WTC11 (cell line): ENCODE measurements around the gene PICK1. TPM values are rescaled to one million over a fixed set of nuclear protein-coding genes. Genes with fewer than 3 reads are reported as not detected.

ENCODE experiments used
- ATAC-seq: fragments of 200-7000 bp; cut with Tn5 transposase; 2 replicates; pipeline ENCODE4 v1.10.0; 2021; ENCODE audit warnings: mild to moderate bottlenecking, moderate library complexity
- CTCF ChIA-PET: fragments of 300-600 bp; sonication (Branson Sonifier 250); formaldehyde crosslinking; loops from one replicate; lab custom pipeline; 2021; ENCODE audit warnings: antibody characterized with exemption; lab: Charles Lee
- POLR2A ChIA-PET: fragments of 350-600 bp; sonication (Branson Sonifier 250); formaldehyde crosslinking; loops from one replicate; lab custom pipeline; 2021; ENCODE audit warnings: antibody characterized with exemption; lab: Charles Lee
- DNase-seq: peaks from one replicate; pipeline ENCODE4 v3.0.0; 2021; ENCODE audit warnings: low spot score
- H3K27ac Mint-ChIP-seq: 2 replicates; pipeline ENCODE4 v1.8.0; 2021; ENCODE audit warnings: mixed read lengths
- H3K27me3 Mint-ChIP-seq: 2 replicates; pipeline ENCODE4 v1.8.0; 2021; ENCODE audit warnings: low read depth, mild to moderate bottlenecking, moderate library complexity, mixed read lengths
- H3K36me3 Mint-ChIP-seq: 2 replicates; pipeline ENCODE4 v1.8.0; 2021; ENCODE audit warnings: mixed read lengths
- H3K4me1 Mint-ChIP-seq: 2 replicates; pipeline ENCODE4 v1.8.0; 2022; ENCODE audit warnings: mixed read lengths
- H3K4me3 Mint-ChIP-seq: 2 replicates; pipeline ENCODE4 v1.8.0; 2021; ENCODE audit warnings: mild to moderate bottlenecking, moderate library complexity, mixed read lengths
- H3K9me3 Mint-ChIP-seq: 2 replicates; pipeline ENCODE4 v1.8.0; 2021; ENCODE audit warnings: mixed read lengths
- ATF6 ChIP-seq: sonication (generic); formaldehyde crosslinking; IDR thresholded peaks from 2 replicates; pipeline ENCODE4 v1.8.1; 2023; ENCODE audit warnings: mild to moderate bottlenecking, missing genetic modification reagents
- CREB1 ChIP-seq: sonication (generic); formaldehyde crosslinking; IDR thresholded peaks from 2 replicates; pipeline ENCODE4 v1.8.0; 2023; ENCODE audit warnings: mild to moderate bottlenecking, missing genetic modification reagents
- E2F4 ChIP-seq: sonication (generic); formaldehyde crosslinking; IDR thresholded peaks from 2 replicates; pipeline ENCODE4 v1.8.1; 2022; ENCODE audit warnings: low read depth, mild to moderate bottlenecking, moderate library complexity, missing genetic modification reagents, borderline replicate concordance
- EMX1 ChIP-seq: fragments of 250-450 bp; sonication (Bioruptor Pico); IDR thresholded peaks from 2 replicates; pipeline ENCODE4 v1.8.0; 2021; ENCODE audit warnings: mild to moderate bottlenecking
- ESRRA ChIP-seq: sonication (generic); formaldehyde crosslinking; IDR thresholded peaks from 2 replicates; pipeline ENCODE4 v1.8.1; 2022; ENCODE audit warnings: mild to moderate bottlenecking, missing genetic modification reagents, borderline replicate concordance
- ETV6 ChIP-seq: sonication (generic); formaldehyde crosslinking; IDR thresholded peaks from 2 replicates; pipeline ENCODE4 v1.8.1; 2022; ENCODE audit warnings: mild to moderate bottlenecking, missing genetic modification reagents
- MXD4 ChIP-seq: fragments of 250-450 bp; sonication (Bioruptor Pico); IDR thresholded peaks from 2 replicates; pipeline ENCODE4 v1.8.0; 2021; ENCODE audit warnings: mild to moderate bottlenecking, moderate library complexity, borderline replicate concordance
- NFATC4 ChIP-seq: fragments of 250-450 bp; sonication (Bioruptor Pico); IDR thresholded peaks from 2 replicates; pipeline ENCODE4 v1.9.0; 2021; ENCODE audit warnings: mild to moderate bottlenecking
- NFYB ChIP-seq: sonication (generic); formaldehyde crosslinking; conservative IDR thresholded peaks from 2 replicates; pipeline ENCODE4 v1.8.0; 2022; ENCODE audit warnings: low read depth, missing genetic modification reagents
- NR3C1 ChIP-seq: sonication (generic); formaldehyde crosslinking; conservative IDR thresholded peaks from 2 replicates; pipeline ENCODE4 v1.8.1; 2023; ENCODE audit warnings: low read depth, mild to moderate bottlenecking, missing genetic modification reagents
- OVOL2 ChIP-seq: fragments of 250-450 bp; sonication (Bioruptor Pico); IDR thresholded peaks from 2 replicates; pipeline ENCODE4 v1.9.0; 2021; ENCODE audit warnings: mild to moderate bottlenecking, borderline replicate concordance
- PREB ChIP-seq: sonication (generic); formaldehyde crosslinking; IDR thresholded peaks from 2 replicates; pipeline ENCODE4 v1.8.1; 2022; ENCODE audit warnings: mild to moderate bottlenecking, missing genetic modification reagents, moderate library complexity, borderline replicate concordance
- SP1 ChIP-seq: sonication (generic); formaldehyde crosslinking; conservative IDR thresholded peaks from 2 replicates; pipeline ENCODE4 v1.8.1; 2022; ENCODE audit warnings: missing genetic modification reagents
- ZNF281 ChIP-seq: sonication (generic); formaldehyde crosslinking; IDR thresholded peaks from 2 replicates; pipeline ENCODE4 v1.8.0; 2023; ENCODE audit warnings: mild to moderate bottlenecking, missing genetic modification reagents
- ZNF317 ChIP-seq: sonication (generic); formaldehyde crosslinking; IDR thresholded peaks from 2 replicates; pipeline ENCODE4 v1.8.1; 2023; ENCODE audit warnings: low read depth, mild to moderate bottlenecking, moderate library complexity, missing genetic modification reagents, borderline replicate concordance
- ZNF423 ChIP-seq: fragments of 250-450 bp; sonication (Bioruptor Pico); IDR thresholded peaks from 2 replicates; pipeline ENCODE4 v2.1.2; 2022; ENCODE audit warnings: mild to moderate bottlenecking, moderate library complexity
- ZNF425 ChIP-seq: fragments of 250-450 bp; sonication (Bioruptor Pico); conservative IDR thresholded peaks from 2 replicates; pipeline ENCODE4 v1.9.0; 2021; ENCODE audit warnings: mild to moderate bottlenecking
- ZNF671 ChIP-seq: fragments of 250-450 bp; sonication (Bioruptor Pico); IDR thresholded peaks from 2 replicates; pipeline ENCODE4 v1.8.0; 2021; ENCODE audit warnings: mild to moderate bottlenecking
- total RNA-seq: library from RNA; stranded (reverse); gene quantifications from 3 replicates; pipeline ENCODE4 v1.2.3, GENCODE V29; 2021

The PICK1 gene
- total RNA-seq, 1 experiment from 2014 or later: 33.4 TPM

GRCh38 chr22:38029370-38029769, 27.8 kb upstream of the PICK1 start (continued):
- no peak for TF ChIP-seq ATF6 (CRISPR knock-in tag)
- no peak for TF ChIP-seq ZNF671
- TF ChIP-seq, all 79 proteins: peak for 0

GRCh38 chr22:38029901-38030300, 27.3 kb upstream of the PICK1 start:
- no peak overlapping the region for H3K4me3 Mint-ChIP-seq
- POLR2A ChIA-PET: no interaction called here
- CTCF ChIA-PET: interaction anchor here (0.9 to 3.1 kb wide), 8 partner anchors 16 to 212 kb away, joined by 3 to 37 read pairs (median 5); partner anchors contain the start of gene MAFF
- ATAC-seq (no peak), DNase-seq (no peak)
- no peak overlapping the region; the same call in 1 of the 2 replicates for H3K27ac Mint-ChIP-seq
- H3K36me3 Mint-ChIP-seq: no peaks in the 10 kb centered on the region
- no peaks in the 10 kb centered on the region; the same call in 1 of the 2 replicates for H3K27me3 Mint-ChIP-seq
- H3K9me3 Mint-ChIP-seq: no peaks in the 10 kb centered on the region
- peaks cover 24% of the 10 kb centered on the region for H3K4me1 Mint-ChIP-seq
- TF ChIP-seq NFYB (CRISPR knock-in tag): no peak

- ChIA-PET POLR2A (no interaction called here), CTCF (interaction anchor here (0.5 to 3.1 kb wide), 11 partner anchors 15 to 213 kb away, joined by 3 to 37 read pairs (median 5); partner anchors contain the start of gene MAFF)
- Mint-ChIP-seq H3K4me1 (peaks cover 30% of the 10 kb centered on the region), H3K27me3 (no peaks in the 10 kb centered on the region; the same call in 1 of the 2 replicates), H3K27ac (no peak overlapping the region), H3K36me3 (no peaks in the 10 kb centered on the region), H3K9me3 (no peaks in the 10 kb centered on the region), H3K4me3 (no peak overlapping the region)
- no peak for ATAC-seq
- DNase-seq: no peak
- 0 out of 2 replicates have a peak, but pooled peaks have one; percentile 36 for TF ChIP-seq ZNF317 (CRISPR knock-in tag)
- TF ChIP-seq SP1 (CRISPR knock-in tag): no peak
Observed at GRCh38 chr22:38030311-38031133, 26.7 kb upstream of the PICK1 start.

GRCh38 chr22:38031491-38031890, 25.7 kb upstream of the PICK1 start:
- CTCF ChIA-PET: interaction anchor here (1.3 to 3.1 kb wide), 3 partner anchors 14 to 66 kb away, joined by 6 to 37 read pairs (median 11); no protein-coding TSS in a partner anchor
- Mint-ChIP-seq H3K4me1 (peaks cover 31% of the 10 kb centered on the region), H3K27ac (no peak overlapping the region), H3K4me3 (no peak overlapping the region), H3K9me3 (no peaks in the 10 kb centered on the region), H3K27me3 (no peaks in the 10 kb centered on the region; the same call in 1 of the 2 replicates), H3K36me3 (no peaks in the 10 kb centered on the region)
- POLR2A ChIA-PET: interaction anchor here (0.6 kb wide), 1 partner anchor 21 kb away, joined by 5 read pairs; no protein-coding TSS in a partner anchor
- DNase-seq: no peak
- ATAC-seq: no peak
- no peak for TF ChIP-seq ESRRA (CRISPR knock-in tag)
- no peak for TF ChIP-seq NFATC4
- TF ChIP-seq ETV6 (CRISPR knock-in tag): no peak
- TF ChIP-seq ZNF281 (CRISPR knock-in tag): no peak
- TF ChIP-seq ZNF423 (CRISPR knock-in tag): no peak
- TF ChIP-seq OVOL2 (CRISPR knock-in tag): no peak
- no peak for TF ChIP-seq E2F4 (CRISPR knock-in tag)
- TF ChIP-seq EMX1 (CRISPR knock-in tag): no peak
- TF ChIP-seq MXD4 (CRISPR knock-in tag): no peak
- no peak for TF ChIP-seq CREB1 (CRISPR knock-in tag)
- no peak for TF ChIP-seq PREB (CRISPR knock-in tag)
- no peak for TF ChIP-seq NR3C1 (CRISPR knock-in tag)
- TF ChIP-seq ZNF425 (CRISPR knock-in tag): no peak
